Measurements from ENCODE around the gene SHROOM3.
"Not testable (repeated sequence)": the region's sequence is repeated elsewhere in the genome, so short reads cannot be mapped to it uniquely, and the experiment has no call there.

Gene SHROOM3

GRCh38 chr4:76704133-76704881, 269.3 kb downstream of the SHROOM3 start:
- no peak for DNase-seq

GRCh38 chr4:76705472-76705871, 270.4 kb downstream of the SHROOM3 start:
- DNase-seq, result no peak

DNA sequence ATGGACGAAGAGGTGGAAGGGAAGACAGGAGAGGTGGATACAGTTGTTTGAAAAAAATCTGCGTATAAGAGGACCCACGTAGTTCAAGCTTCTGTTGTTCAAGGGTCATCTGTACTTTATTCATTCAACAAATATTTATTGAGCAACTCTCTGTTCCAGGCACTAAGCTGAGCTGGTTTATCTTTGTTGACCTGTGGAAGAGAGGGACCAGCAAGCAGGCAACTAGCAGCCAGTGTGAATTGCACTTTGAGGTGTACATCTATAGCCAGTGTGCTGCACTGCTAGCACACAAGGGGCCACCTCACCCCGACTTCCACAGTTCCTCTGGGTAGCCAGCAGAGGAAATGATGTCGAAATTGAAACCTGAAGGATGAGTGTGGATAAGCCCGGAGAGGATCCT, 271.6 kb downstream of the SHROOM3 start:
- no peak for DNase-seq

DNA sequence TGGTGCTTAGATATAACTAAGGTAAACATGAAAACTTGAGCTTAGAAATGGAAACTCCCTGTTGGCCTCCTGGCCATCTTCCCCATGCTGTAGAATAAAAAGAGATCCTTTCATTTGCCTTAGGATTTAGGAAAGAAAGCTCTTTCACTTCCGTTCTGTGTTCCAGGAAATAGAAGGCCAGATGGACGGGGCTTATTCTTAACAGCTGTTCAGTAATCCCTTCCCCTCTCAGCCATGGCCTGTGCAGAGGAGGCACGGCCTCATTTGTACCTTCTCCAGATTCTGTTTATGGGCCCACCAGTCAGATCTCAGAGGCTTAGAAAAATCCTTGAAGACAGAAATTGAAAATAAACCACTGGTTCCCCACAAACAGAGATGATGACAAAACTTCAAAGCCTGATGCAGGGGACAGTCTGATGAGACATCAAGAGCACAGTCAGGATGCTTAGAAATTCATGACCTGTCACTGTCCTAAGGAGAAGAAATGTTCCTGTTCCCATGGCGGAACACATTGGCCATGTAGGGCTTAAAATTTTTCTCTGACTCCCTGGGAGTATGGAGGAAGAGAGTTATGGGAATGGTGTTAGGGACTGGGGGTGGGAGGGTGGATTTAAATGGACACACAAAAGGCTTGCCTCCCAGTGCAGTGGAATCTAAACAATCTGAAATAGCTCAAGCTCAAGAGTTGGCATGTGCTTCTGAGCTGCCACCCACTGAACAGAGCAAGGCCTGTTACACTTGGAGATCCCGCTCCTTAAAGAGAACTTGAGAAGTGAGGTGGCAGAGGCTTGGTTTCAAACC, 274.1 kb downstream of the SHROOM3 start:
- no peak for DNase-seq

- DNase-seq, result no peak
These were observed 274.7 kb downstream of the SHROOM3 start for GRCh38 chr4:76709772-76710090.

DNA sequence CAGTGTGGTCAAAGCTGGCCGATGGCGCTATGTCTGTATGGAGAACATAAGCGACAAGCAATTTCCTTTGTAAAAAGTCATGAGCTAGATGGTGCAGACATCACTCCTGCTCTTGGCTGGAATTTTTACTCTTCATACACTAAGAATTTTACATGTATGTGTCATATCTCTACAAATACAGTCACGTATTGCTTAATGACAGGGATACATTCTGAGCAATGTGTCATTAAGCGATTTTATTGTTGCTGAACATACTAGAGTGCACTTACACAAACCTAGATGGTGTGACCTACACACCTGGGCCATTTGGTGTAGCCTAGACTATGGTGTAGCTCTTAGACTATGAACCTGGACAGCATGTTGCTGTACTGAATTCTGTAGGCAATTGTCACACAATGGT, 277.5 kb downstream of the SHROOM3 start:
- no peak for DNase-seq

DNA sequence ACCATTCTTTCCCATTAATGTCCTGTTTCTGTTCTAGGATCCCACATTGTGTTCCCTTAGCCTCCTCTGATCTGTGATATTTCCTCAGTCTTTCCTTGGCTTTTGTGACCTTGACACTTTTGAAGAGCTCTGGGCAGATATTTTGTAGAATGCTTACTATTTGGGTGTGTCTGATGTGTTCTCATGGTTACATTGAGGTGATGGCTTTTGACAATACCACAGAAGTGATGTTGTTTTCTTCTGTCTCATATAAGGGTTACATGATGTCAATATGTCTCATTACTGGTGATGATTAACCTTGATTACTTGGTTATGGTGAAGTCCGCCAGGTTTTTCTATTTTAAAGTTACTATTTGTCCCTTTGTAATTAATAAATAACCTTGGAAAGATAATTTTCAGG, 279.2 kb downstream of the SHROOM3 start:
- no peak for DNase-seq

DNA sequence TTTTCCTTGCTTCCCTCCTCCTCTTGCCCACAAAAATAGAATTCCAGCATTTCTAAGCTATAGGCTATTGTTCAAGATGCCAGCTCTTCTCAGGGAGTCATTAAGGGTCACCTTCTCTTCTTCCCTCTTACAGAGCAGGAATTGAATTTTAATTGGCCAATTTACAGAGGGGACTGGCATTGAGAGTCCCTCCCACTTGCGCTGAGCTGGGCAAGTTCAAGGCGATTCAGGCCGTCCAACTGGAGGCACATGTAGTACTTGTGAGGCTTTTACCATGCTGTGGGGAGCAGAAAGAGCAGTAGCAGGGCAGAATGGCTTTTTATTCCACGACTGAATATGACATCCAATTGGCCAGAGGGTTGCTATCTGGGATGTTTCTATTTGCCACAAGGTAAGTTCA, 281.0 kb downstream of the SHROOM3 start:
- DNase-seq, result no peak

- DNase-seq, result no peak
These were observed 281.6 kb downstream of the SHROOM3 start for GRCh38 chr4:76716658-76717057.

DNA sequence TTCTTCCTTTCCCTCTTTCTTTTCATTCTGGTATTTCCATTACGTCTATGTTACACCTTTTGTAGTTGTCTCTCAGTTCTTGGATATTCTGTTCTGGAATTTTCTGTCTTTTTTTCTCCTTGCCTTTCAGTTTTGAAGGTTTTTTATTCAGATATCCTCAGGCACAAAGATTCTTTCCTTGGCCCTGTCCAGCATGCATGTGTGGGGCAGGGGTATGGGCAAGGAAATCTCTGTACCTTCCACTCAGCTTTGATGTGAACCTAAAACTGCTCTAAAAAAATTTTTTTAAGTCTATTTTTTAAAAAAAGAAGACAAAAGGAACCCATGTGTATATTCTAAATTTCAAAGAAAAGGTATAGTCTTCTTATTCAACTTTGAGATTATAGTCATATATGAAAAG, 282.4 kb downstream of the SHROOM3 start:
- no peak for DNase-seq

GRCh38 chr4:76718021-76718420, 283.0 kb downstream of the SHROOM3 start:
- DNase-seq, result no peak

DNA sequence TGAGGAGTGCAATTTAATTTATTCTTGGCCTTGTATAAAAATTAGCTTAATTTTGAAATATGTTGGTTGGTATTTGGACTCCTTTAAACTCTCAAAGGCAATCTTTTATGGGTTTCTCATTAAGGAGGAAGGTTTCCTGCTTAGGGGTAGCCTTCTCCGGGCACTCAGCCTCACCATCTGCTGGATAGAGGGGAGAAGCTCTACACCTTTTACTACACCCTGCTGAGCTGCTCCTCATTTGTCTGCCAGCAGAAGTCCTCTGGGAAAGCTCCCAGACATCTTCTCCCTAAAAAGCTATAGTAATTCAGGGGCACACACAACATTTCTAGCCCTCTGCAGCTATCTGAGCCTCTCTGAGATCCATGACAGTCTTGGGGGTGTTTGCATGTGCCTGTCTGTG, 283.8 kb downstream of the SHROOM3 start:
- no peak for DNase-seq

DNA sequence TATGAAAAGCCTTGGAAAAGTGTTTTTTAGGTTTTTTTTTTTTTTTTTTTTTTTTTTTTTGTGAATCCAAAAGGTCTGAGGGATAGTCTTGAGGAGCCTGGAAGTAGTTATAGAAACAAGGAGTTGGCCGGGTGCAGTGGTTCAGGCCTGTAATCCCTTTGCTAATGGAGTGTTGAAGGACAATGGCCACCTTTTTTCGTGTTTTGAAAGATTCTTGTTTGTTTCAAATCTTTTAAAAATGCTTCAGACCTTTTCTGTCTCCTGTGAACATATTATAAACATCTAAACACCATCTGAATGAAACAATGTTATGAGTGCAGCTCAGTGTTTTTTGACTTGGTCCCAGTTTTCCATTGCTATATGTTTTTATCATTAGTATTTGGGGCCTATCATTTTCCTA, 285.1 kb downstream of the SHROOM3 start:
- no peak for DNase-seq

DNA sequence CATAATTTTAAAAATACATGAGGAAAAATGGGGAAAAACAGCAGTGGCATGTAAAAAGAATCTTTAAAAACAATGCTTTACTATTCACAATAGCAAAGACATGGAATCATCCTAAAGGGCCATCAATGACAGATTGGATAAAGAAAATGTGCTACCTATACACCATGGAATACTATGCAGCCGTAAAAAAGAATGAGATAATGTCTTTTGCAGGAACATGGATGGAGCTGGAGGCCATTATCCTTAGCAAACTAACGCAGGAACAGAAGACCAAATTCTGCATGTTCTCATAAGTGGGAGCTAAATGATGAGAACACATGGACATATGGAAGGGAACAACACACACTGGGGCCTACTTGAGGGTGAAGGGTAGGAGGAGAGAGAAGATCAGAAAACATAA, 287.1 kb downstream of the SHROOM3 start:
- DNase-seq, result not testable (repeated sequence)

- no peak for DNase-seq
These were observed 287.8 kb downstream of the SHROOM3 start for GRCh38 chr4:76722838-76723237.

DNA sequence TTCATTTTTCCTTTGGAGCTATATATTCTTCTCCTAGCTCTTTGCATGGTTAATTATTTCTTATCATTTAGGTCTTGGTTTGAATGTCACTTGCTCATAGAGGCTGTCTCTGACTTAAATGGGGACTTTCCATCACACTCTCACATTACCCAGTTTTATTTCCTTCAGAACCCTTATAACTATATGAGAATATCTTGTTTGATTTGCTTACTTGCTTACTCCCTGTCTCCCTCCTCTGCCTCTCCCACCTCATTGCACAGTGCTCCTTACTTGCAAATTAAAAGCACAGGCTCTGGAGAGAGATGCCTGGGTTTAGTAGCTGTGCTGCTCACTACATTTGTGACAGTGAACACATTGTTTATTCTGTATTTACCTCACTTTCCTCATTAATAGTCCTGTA, 288.3 kb downstream of the SHROOM3 start:
- no peak for DNase-seq

DNA sequence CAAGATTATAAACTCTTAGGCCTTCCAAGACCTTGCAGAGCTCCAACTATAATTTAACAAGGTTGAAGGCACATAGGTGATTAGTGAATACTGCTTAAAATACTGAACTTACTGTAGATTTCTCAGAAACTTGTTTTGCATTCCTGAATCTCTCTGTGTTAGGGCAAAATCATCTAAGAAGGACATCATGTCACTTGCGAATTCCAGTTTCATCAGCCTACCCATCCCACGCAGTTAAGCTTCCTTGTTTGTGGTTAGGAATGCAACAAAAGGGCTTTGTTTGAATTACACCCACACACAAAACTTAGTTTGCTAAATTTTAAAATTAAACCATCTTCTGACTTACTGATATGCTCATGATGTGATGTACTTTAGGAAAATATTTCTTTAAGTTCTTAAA, 288.9 kb downstream of the SHROOM3 start:
- no peak for DNase-seq

- DNase-seq, result no peak
These were observed 290.0 kb downstream of the SHROOM3 start for GRCh38 chr4:76725039-76725438.

DNA sequence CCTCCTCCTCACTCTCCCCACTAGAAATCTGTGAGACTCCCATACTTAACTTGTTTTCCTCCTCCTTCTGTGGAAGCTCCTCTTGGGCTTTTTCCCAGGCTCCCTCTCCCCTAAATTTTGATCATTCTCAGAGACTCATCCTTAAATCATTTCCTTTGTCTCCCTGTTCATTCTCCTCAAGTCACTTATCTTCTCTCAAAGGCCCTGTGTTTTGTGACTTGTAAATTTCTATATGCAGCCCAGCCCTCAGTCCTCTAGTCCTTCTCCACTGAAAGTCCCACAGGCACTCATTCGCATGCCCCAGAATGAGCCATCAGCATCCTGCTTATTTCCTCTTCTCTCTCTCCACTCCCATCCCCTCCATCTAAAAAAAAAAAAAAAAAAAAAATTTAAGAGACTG, 291.1 kb downstream of the SHROOM3 start:
- no peak for DNase-seq

DNA sequence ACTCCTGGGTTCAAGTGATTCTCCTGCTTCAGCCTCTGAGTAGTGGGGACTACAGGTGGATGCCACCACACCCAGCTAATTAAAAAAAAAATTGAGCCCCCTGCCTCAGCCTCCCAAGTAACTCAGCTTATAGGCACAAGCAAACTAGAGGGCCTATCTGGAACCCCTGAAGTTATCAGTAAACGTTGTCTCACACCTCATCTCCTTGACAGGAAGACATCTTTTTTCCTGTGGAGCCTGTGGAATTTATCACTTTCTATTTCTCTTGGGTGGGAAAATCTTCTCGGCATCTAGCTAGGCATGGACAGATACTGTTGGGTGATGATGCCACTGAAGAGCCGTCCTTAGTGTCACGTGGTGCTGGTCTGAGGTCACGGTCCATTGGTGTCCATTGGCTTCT, 291.6 kb downstream of the SHROOM3 start:
- DNase-seq, result no peak

GRCh38 chr4:76727934-76728333, 292.9 kb downstream of the SHROOM3 start:
- not testable (repeated sequence) for DNase-seq

DNA sequence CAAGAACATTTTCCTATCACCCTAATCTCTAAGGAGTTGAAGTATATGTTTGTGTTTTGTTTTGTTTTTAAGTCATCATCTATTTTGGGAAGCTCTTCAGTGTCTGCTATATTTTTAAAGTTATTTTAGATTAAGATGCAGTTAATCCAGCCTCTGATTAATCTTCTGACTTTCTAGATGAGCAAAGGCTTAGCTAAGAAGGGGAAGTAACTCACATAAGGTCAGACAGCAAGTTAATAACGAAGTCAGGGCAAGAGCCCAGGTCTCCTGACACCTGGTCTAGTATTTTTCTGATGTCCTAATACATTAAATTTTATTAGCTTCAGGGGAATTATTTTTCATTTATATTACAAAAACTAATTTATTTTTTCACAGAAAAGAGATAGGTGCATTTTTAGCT, 294.4 kb downstream of the SHROOM3 start:
- no peak for DNase-seq

DNA sequence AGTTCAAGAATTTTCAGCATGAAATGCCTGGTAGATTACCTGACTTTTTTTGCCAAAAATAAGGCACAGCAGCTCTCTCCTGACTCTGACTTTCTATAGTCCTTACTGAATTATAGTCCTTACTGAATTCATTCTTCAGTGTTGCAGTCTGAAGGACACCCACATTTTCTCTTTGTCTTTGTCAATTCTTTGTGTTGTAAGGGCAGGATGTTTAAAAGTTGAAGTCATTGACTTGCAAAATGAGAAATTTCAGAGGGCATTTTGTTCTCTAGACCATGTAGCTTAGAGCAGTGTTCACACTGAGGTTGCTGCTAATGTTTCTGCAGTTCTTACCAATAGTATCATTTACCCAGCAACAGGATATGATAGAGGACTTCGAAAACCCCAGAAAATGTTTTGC, 295.0 kb downstream of the SHROOM3 start:
- DNase-seq, result no peak

DNA sequence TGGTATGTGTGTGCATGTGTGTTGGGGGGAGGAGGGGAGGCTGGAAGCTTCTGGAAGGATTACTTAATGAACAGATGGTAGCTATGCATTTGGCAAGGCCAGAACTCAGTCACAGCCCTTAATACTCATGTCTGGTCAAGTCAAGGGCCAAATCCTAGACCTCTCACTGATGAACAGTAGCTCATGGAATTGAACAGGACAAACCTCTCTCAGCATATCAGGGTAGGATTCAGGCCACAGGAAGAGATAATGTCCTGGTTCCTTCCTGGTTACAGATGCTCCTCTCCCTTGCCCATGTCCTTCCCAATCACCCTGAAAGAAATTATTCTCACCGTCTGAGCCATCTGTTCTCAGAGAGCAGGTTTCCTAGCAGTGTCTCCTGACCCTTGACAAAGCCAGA, 297.2 kb downstream of the SHROOM3 start:
- DNase-seq, result no peak
